T47D (cell line): ENCODE data around the gene MIPEP.

Source experiments
- DNase-seq, 2 experiments: peaks; one replicate each; pipeline versions ENCODE4 v3.0.0 to v3.0.0-alpha.2; 2011 to 2012; ENCODE audit warnings: low read depth in 1 of 2, low spot score in 1 of 2
- JUND ChIP-seq: IDR thresholded peaks from 2 replicates; pipeline ENCODE4 v1.6.1; 2012; ENCODE audit warnings: low read depth
- in situ Hi-C: cut with HindIII; loops from 2 replicates; pipeline ENCODE4 v1.10.0; 2016; ENCODE audit warnings: low sequenced_read_pairs, low pct_unique_long_range_greater_than_20kb

MIPEP gene

DNA sequence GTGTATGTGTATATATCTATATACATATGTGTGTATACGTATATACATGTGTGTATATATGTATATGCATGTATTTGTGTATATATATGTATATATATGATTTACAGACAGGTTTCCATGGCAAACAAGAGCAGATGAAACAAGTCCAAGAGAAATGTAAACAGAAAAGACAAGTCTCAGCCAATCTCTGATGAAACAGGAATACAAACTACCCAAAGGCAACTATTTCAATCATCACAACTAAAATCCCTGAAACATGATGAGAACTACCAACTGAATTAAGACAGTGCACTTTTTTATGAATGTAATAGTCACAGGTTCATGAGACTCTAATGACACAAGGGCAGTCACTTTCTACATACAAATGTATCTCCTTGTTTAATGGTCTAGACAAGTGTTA is 178.8 kb downstream of the MIPEP start:
- in situ Hi-C loops, result no loop called here
- no peak for TF ChIP-seq JUND
- DNase-seq, result no peak

DNA sequence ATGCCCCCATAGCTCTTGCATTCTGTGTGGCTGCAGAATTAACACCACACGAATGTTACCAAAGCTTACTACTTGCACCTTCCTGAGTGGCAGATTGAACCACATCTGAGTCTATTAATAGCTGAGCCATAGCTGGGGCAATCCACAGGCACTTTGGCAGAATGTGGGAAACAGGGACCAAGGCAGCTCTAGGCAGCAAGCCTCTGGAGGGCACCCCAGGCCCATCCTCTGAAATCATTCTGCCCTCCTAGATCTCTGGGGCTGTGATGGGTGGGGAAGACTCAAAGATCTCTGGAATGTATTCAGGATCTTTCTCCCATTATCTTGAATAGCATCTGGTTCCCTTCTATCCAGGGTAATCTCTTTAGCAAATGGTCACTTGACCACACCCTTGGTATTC is 179.7 kb downstream of the MIPEP start:
- in situ Hi-C loops, result no loop called here

DNA sequence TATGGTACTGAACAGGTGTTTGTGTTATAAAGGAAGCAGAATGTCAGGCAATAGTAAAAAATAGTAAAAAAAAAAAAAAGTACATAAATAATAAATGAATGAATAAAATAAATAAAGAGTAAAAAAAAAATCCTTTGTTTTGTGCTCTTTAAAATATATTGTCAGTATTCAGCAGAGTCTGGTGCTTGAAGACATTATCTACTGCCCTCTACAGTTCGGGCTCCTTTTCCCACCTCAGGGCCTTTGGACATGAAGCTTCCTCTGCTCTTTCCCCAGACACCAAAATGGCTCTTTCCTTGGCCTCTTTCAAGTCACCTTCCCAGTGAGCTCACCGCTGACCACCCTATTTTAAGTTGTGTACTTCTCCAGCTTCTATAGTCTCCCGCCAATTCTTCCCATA is 181.5 kb downstream of the MIPEP start:
- peak in 1 of 2 experiments; percentile 29 for DNase-seq
- no peak for TF ChIP-seq JUND
- in situ Hi-C loops, result no loop called here

More for the DNA sequence above, 179.7 kb downstream of the MIPEP start:
- no peak for TF ChIP-seq JUND
- no peak for DNase-seq

DNA sequence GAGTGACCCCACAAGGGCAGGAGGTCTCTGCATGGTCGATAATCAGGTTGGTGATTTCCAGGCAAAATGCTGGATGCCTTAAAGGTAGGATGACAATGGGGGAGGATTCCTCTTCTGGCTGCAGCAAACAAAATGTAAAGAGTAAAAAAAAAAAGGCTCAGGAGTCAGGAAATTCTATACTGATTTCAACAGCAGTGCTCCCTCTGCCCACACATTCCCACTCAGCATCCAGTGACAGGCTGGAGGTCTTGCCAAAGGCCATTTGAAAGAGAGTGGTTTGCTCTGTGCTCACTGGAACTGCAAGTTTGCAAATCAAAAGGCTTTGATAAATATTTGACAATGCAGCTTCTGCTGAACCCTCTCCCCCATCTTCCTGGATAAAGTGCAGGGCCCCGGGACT is 183.6 kb downstream of the MIPEP start:
- in situ Hi-C loops, result no loop called here

DNA sequence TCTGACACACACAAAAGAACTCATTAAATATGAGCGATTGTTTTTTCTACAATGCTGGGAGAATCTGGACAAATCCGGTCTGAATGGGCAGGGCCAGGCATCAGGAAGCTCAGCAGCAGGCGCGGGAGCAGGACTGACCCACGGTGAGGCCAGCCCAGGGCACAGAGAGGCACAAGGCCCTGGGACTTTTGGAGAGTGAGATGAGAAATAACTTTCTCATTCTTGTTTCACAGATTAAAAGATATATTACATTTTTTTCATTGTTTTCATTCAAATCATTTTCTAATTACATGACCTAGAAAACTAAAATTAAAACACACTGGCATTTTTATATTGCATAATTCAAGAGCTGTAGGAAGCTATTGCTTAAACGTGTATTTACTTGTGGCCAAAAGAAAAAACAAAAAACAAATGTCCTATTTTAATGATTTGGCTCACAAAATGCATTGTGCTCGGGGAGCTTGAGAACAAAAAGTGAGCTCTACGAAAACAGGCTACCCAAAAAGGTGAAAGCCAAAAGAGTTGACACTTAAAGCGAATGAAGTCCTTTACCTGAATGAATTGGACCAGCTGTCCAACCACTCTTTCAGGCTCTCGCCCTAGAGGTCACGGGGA is 185.8 kb downstream of the MIPEP start:
- no peak for DNase-seq
- no peak for TF ChIP-seq JUND
- in situ Hi-C loops, result no loop called here

More for the DNA sequence above, 183.6 kb downstream of the MIPEP start:
- TF ChIP-seq JUND, result no peak
- no peak for DNase-seq

DNA sequence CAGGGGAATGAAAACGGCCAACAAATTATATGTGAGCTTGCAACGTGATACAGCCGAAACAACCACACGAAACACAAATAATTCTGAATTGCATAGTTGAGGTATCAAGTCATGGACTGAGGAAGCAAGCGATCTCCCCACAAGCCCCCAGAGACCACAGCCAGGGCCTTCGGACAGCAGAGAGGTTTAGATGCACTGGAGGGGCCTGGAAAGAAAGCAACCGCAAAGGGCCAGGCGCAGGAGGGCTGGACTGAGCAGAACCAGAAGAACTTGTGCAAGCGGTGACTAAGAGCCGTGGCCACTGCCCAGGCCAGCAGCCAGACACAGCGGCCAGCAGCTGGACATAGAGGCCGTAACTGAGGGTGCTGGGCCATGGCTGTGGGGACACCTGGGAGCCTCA is 187.6 kb downstream of the MIPEP start:
- in situ Hi-C loops, result no loop called here
- TF ChIP-seq JUND, result no peak
- DNase-seq, result no peak

DNA sequence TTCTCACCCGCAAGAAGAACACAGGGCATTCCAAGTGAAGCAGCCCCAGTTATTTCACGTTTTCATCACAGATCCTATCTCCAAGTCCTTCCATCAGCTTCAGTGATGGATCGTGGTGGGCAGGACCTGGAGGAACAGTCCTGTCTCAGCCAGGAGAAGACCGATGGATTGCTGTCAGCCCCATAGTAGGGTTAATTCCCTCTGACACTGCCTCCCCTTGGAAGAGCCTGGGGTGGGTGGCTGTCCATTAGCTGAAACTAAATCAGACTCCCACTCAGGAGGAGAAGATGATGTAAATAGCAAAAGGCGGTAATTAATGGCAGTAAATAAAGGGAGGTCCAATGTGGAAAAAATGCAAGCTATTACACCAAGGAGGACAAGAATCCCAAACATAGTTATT is 188.0 kb downstream of the MIPEP start:
- no peak for DNase-seq
- TF ChIP-seq JUND, result no peak
- in situ Hi-C loops, result no loop called here

DNA sequence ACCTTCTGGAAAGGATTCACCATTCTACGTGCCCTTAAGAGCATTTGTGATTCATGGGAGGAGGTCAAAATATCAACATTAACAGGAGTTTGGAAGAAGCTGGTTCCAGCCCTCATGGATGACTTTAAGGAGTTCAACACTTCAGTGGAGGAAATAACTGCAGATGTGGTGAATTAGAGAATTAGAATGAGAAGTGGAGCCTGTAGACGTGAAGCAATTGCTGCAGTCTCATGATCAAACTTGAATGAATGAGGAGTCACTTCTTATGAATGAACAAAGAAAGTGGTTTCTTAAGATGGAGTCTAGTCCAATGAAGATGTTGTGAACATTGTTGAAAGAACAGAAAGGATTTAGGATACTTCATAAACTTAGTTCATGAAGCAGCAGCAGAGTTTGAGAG is 189.9 kb downstream of the MIPEP start:
- in situ Hi-C loops, result no loop called here
- TF ChIP-seq JUND, result no peak
- no peak for DNase-seq

DNA sequence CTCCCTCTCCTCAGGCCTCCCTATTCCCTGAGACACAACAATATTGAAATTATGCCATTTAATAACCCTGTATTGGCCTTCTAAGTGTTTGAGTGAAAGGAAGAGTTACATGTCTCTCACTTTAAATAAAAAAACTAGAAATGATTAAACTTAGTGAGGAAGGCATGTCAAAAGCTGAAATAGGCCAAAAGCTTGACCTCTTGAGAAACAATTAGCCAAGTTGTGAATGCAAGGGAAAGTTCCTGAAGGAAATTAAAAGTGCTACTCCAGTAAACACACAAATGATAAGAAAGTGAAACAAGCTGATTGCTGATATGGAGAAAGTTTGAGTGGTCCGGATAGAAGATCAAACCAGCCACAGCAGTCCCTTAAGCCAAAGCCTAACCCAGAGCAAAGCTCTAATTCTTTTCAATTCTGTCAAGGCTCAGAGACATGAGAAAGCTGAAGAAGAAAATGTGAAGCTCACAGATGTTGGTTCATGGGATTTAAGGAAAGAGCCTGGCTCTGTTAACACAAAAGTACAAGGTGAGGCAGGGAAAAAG is 191.4 kb downstream of the MIPEP start:
- no peak for TF ChIP-seq JUND
- DNase-seq, result no peak
- in situ Hi-C loops, result no loop called here

DNA sequence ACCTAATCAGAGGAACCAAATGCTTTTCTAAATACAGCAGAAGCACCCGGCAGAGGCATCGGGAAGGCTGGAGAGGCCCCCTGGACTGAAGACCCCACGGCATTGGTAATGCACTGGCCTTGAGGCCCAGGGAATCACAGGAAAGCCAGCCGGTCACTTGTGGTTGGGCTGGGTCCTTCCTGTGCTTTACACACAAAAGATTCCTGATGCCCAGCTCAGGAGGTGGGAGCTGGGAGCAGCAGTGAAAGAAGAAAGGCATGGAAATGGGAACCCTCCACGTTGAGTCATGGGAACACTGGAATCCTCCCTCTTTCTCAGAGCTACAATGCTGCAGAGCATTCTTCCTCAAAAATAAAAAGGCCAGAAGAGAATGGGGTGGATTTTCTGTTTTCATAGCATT is 192.6 kb downstream of the MIPEP start:
- DNase-seq, result no peak
- in situ Hi-C loops, result no loop called here
- no peak for TF ChIP-seq JUND

DNA sequence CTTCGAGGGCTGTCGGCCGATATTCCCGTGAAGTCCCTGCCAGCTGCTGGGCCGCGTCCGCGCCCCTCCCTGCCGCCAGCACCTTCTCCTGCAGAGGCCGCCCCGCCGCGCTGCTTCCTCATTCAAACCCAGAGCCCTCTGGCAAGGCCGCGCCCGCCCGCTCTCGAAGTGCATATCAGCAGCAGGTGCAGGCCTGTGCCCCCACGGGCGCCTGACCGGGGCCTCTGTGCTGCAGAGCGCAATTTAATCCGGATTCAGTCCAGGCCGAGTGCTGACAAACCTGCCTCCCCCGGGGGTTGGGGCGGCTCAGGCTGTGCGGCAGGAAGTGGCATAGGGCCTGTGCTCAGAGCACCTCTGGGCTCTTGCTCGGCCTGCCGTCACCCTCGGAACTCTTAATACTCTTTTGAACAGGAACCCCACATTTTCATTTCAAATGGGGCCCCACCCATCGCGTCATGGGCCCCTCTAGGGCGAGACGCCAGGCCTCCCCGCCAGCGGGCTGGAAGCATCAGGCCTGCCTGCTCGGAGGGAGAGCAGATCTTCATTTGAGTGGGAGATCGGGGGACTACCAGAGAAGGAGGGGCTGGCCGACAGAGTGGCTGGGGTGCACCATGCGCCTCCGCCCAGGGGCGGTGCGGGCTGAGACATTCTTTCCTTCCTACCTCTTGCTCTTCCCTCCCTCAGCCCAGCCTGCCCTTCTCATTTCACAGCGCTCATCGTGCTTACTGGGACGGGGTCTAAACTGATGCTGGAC is 193.3 kb downstream of the MIPEP start:
- in situ Hi-C loops, result no loop called here
- no peak for DNase-seq
- TF ChIP-seq JUND, result no peak

DNA sequence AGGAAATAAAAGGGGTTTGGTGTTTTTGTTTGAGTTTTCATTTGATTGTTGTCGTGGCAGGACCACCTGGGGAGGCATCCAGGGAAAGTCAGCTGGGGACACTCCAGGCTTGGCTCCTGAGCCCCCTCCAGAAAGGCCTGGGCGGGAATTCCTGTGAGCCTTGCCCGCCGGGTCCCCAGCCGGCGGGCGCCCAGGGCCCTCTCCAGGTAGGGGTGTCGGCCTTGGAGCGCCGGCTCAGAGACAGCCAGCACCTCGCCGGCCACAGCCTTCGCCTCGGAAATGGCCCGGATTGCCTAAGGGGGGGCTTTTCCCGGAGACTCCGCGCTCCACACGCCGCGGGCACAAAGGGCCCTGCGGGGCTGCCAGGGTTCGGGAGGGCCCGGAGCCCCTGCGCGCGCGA is 194.0 kb downstream of the MIPEP start:
- no peak for DNase-seq
- no peak for TF ChIP-seq JUND
- in situ Hi-C loops, result no loop called here

DNA sequence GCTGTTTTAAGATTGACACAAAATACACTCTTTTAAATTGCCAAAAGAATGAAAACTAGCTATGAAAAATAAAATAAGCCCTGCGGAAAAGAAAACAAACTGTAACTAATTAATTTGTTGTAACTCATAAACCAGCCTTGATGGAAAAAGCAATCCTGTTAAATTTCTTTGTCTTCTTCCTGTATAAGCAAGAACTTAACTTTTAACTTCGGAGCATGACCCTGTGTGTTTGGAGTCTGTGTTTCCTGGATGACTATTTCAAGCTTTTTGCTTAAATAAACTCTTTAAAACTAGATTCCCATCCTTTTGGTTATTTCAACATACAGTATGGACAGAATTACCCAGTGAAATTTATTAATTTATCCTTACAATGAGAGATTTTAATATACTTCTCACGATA is 196.4 kb downstream of the MIPEP start:
- in situ Hi-C loops, result no loop called here
- DNase-seq, result no peak
- TF ChIP-seq JUND, result no peak

DNA sequence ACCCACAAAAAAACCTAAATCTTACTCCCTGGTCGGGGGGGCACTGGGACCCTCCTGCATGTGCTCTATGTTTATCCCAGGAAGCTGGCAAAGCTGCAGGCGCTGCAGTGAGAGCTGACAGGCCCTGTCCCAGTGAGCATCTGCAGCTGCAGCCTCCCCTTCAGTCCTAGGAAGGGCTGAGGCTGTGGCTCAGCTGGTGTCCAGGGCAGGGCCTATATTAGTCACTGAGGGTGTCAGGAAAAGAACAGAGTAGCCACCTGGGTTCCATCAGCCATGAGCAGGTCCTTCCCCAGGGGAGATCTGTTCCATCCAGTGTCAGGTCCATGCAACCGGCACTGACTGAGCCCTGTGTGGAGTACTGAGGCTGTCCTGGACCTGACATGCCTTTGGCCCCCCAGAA is 198.5 kb downstream of the MIPEP start:
- DNase-seq, result no peak
- in situ Hi-C loops, result no loop called here
- TF ChIP-seq JUND, result no peak
